Mesothelial cell of epicardium (in vitro differentiated cells): ENCODE data around the gene SLC25A45. TPM values are rescaled to one million over a fixed set of nuclear protein-coding genes. Genes with fewer than 3 reads are reported as not detected.
"Not testable (repeated sequence)": the region's sequence is repeated elsewhere in the genome, so short reads cannot be mapped to it uniquely, and the experiment has no call there.

Experiments used
- DNase-seq, 2 experiments: peaks; one replicate each; pipeline ENCODE4 v3.0.0; 2021; ENCODE audit warnings: low spot score in 2 of 2; ENCODE audit not compliant: unreplicated experiment in 2 of 2
- H3K27ac Mint-ChIP-seq: 2 replicates; pipeline ENCODE4 v1.8.0; 2021; ENCODE audit warnings: mixed read lengths
- H3K27me3 Mint-ChIP-seq: 2 replicates; pipeline ENCODE4 v1.8.0; 2021; ENCODE audit warnings: low read depth, mixed read lengths
- H3K36me3 Mint-ChIP-seq: 2 replicates; pipeline ENCODE4 v1.8.0; 2021; ENCODE audit warnings: mixed read lengths
- H3K4me1 Mint-ChIP-seq: 2 replicates; pipeline ENCODE4 v1.8.0; 2021; ENCODE audit warnings: mixed read lengths
- H3K4me3 Mint-ChIP-seq: 2 replicates; pipeline ENCODE4 v1.8.0; 2021; ENCODE audit warnings: mild to moderate bottlenecking, moderate library complexity, mixed read lengths
- H3K9me3 Mint-ChIP-seq: 2 replicates; pipeline ENCODE4 v1.8.0; 2021; ENCODE audit warnings: mixed read lengths
- CTCF ChIP-seq: fragments of 200-600 bp; sonication (generic); IDR thresholded peaks from one replicate; pipeline ENCODE4 v1.5.0; 2021; ENCODE audit warnings: antibody characterized with exemption; ENCODE audit not compliant: unreplicated experiment
- total RNA-seq: library from RNA; stranded (reverse); gene quantifications from 3 replicates; pipeline ENCODE4 v1.2.1, GENCODE V29; 2021

SLC25A45 gene
- total RNA-seq, 1 donor from 2014 or later = 4.7 TPM

- DNase-seq = no peak
- Mint-ChIP-seq H3K4me1 (peaks cover 17% of the 10 kb centered on the region), H3K4me3 (no peak overlapping the region), H3K36me3 (peaks cover 21% of the 10 kb centered on the region), H3K27ac (no peak overlapping the region), H3K9me3 (no peaks in the 10 kb centered on the region), H3K27me3 (peaks cover 10% of the 10 kb centered on the region)
- TF ChIP-seq CTCF = no peak
Measured at GRCh38 chr11:65351511-65351910, 30.9 kb downstream of the SLC25A45 start.

- H3K36me3 Mint-ChIP-seq = peaks cover 30% of the 10 kb centered on the region
- no peak for TF ChIP-seq CTCF
- H3K27me3 Mint-ChIP-seq = no peaks in the 10 kb centered on the region
- H3K4me3 Mint-ChIP-seq = no peak overlapping the region
- DNase-seq = no peak
- no peaks in the 10 kb centered on the region for H3K9me3 Mint-ChIP-seq
- no peak overlapping the region for H3K27ac Mint-ChIP-seq
- H3K4me1 Mint-ChIP-seq = no peaks in the 10 kb centered on the region
Measured at GRCh38 chr11:65341856-65342255, 40.6 kb downstream of the SLC25A45 start.

- peaks cover 20% of the 10 kb centered on the region for H3K36me3 Mint-ChIP-seq
- H3K9me3 Mint-ChIP-seq = no peaks in the 10 kb centered on the region
- no peak for DNase-seq
- H3K27ac Mint-ChIP-seq = no peak overlapping the region
- no peak overlapping the region for H3K4me3 Mint-ChIP-seq
- TF ChIP-seq CTCF = no peak
- H3K4me1 Mint-ChIP-seq = peaks cover 6% of the 10 kb centered on the region
- H3K27me3 Mint-ChIP-seq = no peaks in the 10 kb centered on the region
Measured at GRCh38 chr11:65340226-65340625, 42.2 kb downstream of the SLC25A45 start.

- Mint-ChIP-seq H3K4me3 (no peak overlapping the region), H3K36me3 (peaks cover 12% of the 10 kb centered on the region), H3K27me3 (no peaks in the 10 kb centered on the region), H3K27ac (no peak overlapping the region), H3K9me3 (no peaks in the 10 kb centered on the region), H3K4me1 (peaks cover 17% of the 10 kb centered on the region)
- DNase-seq = no peak
- no peak for TF ChIP-seq CTCF
Measured at GRCh38 chr11:65338676-65339075, 43.8 kb downstream of the SLC25A45 start.

- TF ChIP-seq CTCF = no peak
- H3K27ac Mint-ChIP-seq = peak overlapping the region; percentile 75
- no peak for DNase-seq
- peaks cover 20% of the 10 kb centered on the region for H3K4me1 Mint-ChIP-seq
- peak overlapping the region; percentile 84 for H3K4me3 Mint-ChIP-seq
- H3K36me3 Mint-ChIP-seq = no peaks in the 10 kb centered on the region
- H3K9me3 Mint-ChIP-seq = no peaks in the 10 kb centered on the region
- no peaks in the 10 kb centered on the region for H3K27me3 Mint-ChIP-seq
Measured at GRCh38 chr11:65334696-65335295, 47.6 kb downstream of the SLC25A45 start.

- not testable (repeated sequence) for H3K36me3 Mint-ChIP-seq, DNase-seq, H3K27ac Mint-ChIP-seq, H3K4me3 Mint-ChIP-seq, H3K9me3 Mint-ChIP-seq, H3K27me3 Mint-ChIP-seq
- H3K4me1 Mint-ChIP-seq = peaks cover 25% of the 10 kb centered on the region
Measured at GRCh38 chr11:65332591-65332990, 49.9 kb downstream of the SLC25A45 start.
